Head of caudate nucleus (tissue), 42 donors: ENCODE data around the gene PAX3.

Source experiments
- DNase-seq, 42 donors: peaks; one replicate each; pipeline versions ENCODE4 v3.0.0 to v3.0.0-alpha.2; 2020 to 2021; ENCODE audit warnings: mixed read lengths in 7 of 42
- intact Hi-C: fragments of 100-400 bp; cut with DNase I; formaldehyde crosslinking; loops from one replicate; pipeline ENCODE4 v1.15.0; 2022

Gene PAX3

DNA sequence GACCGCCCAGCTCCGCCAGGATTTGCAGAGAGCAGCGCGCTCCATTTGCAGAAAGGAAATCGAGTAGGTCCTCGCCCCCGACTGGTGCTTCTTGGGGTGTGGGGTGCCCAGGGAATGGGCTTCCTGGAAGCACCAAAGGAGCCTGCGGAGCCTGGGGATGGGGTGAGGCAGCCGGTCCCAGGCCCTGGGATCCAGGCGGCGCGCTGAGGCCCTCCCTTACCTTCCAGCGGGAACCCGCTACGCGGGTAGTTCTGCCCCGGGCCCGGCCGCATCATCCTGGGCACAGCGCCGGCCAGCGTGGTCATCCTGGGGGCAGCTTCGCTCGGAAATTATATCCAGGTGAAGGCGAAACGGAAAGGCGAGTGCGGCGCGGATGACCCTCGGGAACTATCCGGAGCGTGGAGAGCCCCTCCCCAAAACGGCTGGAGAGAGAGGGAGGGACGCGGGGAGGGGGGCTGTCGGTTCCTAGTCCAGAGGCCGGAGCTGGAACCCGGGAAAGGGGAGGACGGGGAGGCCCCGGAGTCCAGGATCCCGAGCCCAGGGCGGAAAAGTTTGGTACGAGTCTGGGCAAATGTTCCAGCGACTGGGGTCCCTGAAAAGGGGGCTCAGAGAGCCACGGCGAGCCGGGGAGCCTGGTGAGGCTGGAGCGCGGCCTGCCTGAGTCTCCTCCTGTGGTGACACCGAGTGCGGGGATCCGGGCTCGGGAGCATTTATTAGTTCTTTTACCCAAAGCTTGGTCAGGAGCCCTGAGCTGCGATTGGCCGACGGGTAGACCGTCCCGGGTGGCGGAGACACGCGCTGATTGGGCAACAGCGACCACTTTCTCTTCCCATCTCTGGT is at the start of gene PAX3:
PAX3 (minus strand) TSS at position 688 of the 840 bp plus-strand sequence; CDS start at position 305, 383 bp downstream.
- DNase-seq: no peak
- intact Hi-C loops: no loop called here

DNA sequence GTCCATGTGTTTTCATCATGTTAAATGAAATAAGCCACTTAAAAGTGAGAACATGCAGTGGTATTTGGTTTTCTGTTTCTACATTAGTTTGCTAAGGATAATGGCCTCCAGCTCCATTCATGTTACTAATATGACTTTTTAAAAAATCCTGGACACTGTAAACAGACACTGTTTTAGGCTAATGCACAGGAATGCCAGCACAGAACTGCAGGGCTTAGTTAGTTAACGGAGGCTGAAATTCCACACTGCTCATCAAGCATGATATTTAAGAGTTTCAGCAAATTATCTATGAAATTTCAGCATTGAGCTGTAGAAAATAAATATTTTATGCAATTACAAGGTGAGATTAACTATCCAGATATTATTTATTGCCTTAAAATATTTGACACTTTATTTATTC is 42.5 kb upstream of the PAX3 start:
- no peak for DNase-seq
- intact Hi-C loops: no loop called here

DNA sequence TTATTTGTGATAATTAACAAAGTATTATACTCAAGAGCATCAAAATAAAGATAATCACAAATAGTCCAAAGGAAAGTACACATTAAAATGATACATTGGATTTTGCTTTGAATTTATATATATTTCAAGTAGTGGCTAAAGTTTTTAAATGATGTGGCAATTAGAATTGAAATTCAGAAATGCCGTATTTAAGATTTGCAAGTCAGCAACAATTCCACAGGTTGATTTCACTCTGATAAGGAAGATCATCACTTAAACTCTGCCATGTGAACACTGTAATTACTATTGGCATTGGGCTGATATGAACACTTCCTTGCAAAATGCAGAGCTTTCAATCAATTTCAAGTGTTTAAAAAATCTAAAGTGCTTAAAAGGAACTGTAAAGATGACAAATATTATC is 39.6 kb upstream of the PAX3 start:
- DNase-seq: no peak
- intact Hi-C loops: no loop called here

DNA sequence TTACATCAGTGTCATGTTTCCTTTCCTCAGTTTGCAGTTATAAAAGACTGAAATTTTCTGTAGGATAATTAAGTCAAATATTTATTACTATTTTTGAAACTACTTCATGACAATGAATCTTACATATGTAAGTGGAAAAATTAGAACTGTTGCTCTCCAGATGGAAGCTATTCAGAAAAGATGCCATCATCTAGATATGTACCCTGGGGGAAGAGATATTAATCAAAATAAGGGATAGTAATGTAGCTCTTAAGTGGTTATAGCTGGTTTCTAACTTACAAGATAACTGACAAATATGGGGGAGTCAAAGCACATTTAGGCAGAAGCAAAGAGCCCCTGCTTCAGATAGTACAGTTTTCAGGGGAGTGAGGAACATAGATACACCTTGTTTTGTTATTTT is 38.1 kb upstream of the PAX3 start:
- DNase-seq: no peak
- intact Hi-C loops: no loop called here

DNA sequence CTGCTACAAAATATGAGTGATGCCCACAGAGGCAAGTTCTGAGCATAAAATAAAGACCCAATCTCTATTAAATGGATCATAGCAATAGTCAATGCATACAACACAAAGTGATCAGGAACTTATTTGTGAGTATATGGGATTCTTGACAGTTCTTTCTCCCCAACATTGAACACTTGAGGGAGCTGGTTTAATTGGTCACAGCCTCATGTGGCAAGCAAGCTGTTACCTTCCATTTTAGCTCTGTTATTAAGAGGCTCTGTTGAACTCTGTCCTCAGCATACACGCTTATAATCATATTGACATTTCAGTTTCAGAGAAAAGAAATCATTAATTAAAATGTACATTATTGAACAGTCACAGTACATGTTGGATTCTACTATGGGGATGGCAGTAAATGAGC is 37.6 kb upstream of the PAX3 start:
- DNase-seq: no peak
- intact Hi-C loops: no loop called here

DNA sequence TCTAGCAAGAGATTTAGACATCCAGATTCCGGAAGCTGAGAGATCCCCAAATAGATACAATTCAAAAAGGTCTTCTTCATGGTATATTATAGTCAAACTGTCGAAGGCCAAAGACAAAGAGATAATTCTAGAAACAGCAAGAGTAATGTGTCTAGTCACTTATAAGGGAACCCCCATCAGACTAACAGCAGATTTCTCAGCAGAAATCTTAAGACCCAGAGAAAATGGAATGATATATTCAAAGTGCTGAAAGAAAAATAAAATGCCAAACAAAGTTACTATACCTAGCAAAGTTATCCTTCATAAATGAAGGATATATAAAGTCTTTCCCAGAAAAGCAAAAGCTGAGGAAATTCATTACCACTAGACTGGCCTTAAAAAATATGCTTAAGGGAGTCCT is 36.1 kb upstream of the PAX3 start:
- no peak for DNase-seq
- intact Hi-C loops: no loop called here

DNA sequence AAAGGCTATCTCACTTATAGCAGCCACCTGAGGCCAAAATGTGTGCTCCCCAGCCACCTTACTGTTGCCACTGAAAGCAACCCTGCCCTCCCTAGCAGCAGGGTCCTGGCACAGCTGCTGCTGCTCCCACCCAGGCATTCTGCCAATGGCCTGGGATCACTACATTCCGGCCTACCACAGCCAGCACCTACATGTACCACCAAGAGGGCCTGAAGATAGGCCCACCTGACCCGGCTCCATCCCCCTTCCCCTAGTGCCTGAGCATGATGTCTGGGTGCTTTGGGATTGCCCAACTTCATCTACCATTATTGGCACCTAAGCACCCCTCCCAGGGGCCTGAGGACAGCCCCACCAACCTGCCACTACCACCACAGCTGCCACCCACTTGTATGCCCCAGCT is 34.6 kb upstream of the PAX3 start:
- intact Hi-C loops: no loop called here
- no peak for DNase-seq

DNA sequence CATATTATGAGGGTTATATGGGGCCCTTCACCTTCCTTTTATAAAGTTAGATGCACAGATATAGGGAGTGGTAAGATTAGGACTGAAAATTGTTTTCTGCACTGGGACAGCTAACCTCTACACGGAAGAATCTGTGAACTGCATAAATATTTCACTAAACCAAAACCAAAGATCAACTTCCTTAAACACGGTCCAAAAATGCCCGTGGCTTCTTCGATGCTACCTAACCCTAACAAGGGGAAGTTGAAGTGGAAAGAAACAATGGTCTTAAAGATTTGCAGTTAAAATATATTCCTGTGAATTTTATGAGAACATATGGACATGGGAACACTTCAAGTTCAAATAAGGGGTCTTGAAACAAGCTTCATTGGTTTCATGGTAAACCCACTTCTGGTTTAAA is 33.3 kb upstream of the PAX3 start:
- intact Hi-C loops: no loop called here
- no peak for DNase-seq

DNA sequence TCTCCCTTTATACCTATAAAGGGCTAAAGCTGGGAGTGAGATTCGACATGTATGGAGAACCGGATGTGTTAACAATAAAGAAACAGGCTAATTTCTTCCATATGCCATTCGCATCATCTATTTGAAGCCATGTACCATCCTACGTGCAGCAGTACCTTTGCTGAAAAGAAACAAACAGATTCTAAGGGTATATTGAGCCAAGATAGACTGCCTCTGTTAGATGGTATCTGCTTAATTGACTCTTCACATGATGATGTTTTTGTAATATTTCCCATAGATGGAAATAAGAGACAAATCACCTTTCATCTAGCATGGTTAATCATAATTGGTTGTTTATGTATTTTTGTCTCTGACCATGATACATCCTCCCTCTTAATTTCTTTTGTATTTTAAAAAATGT is 32.1 kb upstream of the PAX3 start:
- intact Hi-C loops: no loop called here
- DNase-seq: no peak

DNA sequence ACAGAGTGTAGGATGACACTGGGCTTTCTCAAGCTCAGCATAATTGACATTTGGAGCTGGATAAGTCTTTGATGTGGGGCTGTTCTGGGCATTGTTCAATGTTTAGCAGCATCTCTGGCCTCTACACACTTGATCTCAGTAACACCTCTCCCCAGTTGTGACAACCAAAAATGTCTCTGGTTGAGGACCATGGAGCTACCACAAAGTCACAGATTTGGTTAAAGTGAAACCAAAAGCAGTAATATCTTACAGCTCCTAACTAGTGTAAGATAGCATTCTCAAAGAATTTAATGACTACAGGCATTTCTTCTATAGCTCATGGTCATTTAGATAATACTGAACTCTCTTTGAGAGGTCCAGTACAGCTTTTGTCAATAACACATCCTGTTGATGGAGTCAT is 23.4 kb upstream of the PAX3 start:
- intact Hi-C loops: no loop called here

DNA sequence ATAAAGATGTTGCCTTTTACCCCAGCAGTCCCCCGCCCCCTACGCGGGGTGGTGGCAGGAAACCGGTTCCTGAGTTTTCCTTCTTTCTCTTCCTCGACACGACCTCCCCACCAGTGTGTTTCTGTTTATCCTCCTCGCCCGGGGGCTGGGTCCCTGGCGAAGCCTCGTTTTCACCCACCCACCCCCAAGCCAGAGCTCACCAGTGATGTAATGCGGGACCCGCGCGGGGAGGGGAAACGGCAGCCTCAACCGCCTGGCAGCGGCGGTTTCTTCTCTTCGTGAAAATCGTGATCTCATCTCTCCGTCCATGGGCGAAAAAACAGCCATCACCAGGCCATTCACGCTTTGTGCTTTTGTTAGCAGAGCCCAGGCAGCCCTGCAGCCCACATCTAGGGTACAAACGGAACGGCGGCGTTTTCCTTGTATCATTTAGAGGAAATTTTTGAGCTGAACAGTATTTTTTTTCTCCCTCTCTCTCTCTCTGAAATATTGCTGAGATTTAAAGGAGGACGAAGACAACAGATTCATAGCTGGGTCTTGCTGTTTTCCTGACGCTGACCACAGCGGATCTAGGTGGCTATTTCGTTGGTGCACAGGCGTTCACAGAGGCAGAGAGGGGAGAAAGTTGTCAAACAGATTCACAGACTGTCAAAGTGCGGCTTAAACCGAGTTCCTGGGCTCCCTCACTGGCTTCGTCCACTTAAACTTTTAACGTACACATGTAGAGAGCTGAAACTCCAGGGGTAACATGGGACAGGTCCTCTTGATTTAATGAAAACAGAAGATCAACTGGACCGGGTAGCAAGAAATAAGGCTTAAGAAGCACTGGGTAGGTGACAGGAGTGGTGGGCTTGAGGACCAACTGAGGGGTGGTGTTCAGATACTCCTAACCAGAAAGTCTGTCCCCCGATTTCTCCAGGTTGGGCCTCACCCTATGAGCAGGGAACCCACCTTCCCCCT is 21.9 kb upstream of the PAX3 start:
- intact Hi-C loops: no loop called here
- peak in 40 of 42 donors; percentile 26 to 82 (median 56) for DNase-seq

More for the DNA sequence above, 23.4 kb upstream of the PAX3 start:
- no peak for DNase-seq

DNA sequence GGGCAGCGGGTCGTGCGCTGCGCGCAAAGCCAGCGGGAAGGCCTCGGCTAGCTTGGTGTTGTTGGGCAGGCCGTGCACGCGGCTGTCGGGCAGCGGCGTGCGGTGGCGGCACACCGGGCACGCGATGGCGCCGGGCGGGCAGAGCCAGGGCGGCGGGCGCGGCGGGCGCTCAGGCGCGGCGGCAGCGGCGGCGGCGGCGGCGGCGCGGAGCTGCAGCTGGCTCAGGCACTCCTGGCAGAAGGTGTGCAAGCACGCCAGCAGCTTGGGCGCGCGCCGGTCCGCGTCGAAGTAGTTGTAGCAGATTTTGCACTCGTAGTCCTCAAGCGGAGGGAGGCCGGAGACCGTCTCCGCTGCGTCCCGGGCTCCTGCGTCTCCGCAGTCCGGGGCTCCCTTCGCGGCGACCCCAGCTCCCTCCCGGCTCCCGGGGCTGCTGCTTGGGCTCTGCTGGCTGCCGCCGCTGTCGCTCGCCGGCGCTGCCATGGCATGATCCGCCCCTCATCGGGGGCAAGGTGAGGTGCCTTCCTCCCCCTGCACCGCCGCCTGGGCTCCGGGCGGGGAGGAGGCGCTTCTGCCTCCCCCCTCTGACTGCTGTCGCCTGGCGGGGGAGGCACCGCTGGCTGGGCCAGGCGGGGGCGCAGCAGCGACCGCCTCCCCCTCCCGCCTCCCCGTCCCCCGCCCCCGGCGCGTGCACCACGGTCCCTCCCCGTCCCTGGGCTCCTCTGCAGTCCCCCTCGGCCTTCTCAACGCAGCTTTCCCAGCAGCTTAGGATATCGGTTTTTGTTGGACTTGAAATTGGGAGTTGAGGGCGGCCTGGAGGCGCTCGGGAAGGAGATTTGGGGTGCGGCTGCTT is 21.0 kb upstream of the PAX3 start:
- intact Hi-C loops: loop anchor here (5.0 kb wide), 1 partner anchor 242 kb away; no protein-coding TSS in a partner anchor
- peak in 36 of 42 donors; percentile 25 to 76 (median 50) for DNase-seq

DNA sequence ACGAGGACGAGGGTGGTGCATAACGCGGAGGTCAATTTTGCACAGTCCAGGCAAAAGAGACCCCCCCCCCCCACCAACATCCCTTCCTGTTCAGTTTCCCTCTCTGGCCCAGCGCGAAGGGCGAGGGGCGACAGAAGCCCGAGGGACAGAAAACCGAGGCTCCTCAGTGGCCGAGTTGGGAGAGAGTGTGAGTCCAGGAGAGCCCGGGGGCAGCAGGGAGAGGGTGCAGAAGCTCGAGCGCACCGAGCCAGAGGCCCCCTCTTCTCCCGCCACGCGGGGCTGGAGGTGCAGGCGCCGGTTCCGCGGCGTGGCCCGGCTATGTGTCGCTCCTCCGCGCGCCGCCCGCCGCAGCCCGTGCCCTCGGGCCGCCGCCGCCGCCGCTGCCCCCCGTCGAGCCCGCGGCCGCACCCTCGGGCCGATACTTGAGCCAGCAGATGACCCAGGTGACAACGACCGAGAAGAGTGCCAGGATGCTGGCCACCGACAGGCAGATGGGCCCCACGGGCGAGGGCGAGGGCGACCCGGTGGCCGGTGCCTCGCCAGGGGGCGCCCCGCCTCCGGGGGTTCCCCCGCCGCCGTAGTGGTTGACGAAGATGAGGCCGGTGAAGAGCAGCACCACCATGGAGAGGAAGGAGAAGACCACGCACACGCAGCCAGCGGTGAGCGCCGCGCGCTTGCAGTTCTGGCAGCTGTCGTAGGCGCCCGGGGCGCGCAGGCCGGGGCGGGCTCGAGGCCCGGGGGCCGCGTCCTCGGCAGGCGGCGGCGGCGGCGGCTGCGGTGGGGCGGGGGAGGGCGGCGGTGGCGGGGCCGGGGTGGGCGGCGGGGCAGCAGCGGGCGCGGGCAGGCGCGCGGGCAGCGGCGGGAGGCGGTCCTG is 20.2 kb upstream of the PAX3 start:
- intact Hi-C loops: loop anchor here (5.0 kb wide), 1 partner anchor 243 kb away; no protein-coding TSS in a partner anchor
- peak in 28 of 42 donors; percentile 22 to 66 (median 46) for DNase-seq

DNA sequence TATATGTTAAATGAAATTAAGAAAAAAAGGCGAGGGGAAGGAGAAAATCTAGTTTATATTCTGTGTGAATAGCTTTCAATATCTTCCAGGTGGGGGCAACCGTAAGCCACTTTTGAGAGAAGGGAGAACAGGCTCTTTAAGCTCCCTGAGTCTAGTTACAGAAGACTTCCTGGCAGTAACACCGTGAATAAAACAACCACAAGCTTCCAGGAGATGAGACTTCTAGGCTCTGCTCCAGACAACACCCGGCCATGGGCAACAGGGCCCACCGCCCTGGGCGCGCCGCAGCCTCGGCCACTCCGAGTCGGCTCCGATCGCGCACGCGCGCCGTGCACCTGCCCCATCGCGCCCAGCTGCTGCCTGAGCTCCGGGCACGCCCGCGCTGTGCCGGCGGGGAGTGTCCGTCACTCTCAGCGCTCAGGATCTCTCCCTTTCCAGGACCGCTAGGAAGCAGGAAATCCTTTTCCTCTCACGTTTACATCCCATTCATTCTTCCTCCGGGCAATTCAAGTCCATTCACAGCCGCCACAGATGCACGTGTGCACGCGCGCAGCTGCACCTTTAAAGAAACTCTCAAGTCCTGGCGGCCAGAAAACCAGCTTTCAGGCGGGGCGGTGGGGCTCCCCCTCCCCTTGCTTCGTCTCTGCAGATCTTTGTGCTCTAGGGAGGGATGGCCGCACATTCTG is 19.4 kb upstream of the PAX3 start:
- peak in 32 of 42 donors; percentile 25 to 79 (median 51) for DNase-seq
- intact Hi-C loops: loop anchor here (5.0 kb wide), 1 partner anchor 244 kb away; no protein-coding TSS in a partner anchor

DNA sequence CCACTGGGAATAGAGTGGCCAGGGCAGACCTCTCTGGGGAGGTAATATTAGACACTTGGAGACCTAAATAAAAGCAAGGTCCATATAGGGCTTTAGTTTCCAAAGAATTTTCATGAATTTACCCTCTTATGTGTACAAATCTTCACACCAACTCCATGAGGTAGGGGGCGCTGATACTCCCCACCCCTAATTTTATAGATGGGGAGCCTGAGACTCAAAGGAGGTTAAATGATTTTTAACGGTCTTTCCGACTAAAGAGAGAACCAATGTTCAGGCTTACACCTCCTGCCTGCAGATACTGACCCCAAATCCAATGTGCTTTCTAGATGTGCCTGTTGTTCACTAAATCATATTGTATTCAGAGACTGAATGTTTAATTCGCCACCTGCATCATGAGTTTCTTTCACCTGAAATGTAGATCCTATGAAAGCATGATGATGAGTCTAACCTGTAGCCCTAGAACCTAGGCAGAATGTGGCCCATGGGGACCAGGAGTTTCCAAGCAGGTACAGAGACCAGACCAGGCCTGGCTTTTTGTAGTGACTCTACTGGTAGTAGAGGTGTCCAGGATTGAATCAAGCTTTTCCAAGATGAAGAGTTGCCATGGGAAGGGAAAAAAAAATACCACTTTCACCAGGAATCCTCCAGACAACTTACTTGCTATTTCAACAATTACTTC is 16.8 kb upstream of the PAX3 start:
- intact Hi-C loops: loop anchor here (5.0 kb wide), 1 partner anchor 247 kb away; no protein-coding TSS in a partner anchor
- no peak for DNase-seq

DNA sequence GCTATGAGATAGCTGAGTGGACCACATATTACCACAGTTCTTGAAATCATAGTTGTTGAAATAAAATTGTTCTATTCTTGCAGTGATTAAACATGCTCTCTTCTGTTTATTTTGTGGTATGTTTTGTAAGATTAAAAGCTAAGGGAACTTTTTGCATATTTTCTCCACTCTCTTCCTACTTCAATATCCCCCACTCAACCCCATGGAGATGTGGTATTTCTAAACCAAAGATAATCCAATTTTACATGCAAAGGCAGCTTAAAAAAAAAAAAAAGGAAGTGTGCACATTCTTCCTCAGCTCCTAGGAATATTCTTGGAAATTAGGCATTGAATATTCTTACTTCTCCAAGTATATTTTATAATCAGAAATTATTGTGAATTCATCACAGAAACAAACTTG is 15.0 kb upstream of the PAX3 start:
- intact Hi-C loops: no loop called here
- DNase-seq: no peak
